Mucosa of descending colon (tissue), 3 donors: Measurements from ENCODE around the gene KIAA2012. TPM values are rescaled to one million over a fixed set of nuclear protein-coding genes. Genes with fewer than 3 reads are reported as not detected.

ENCODE experiments used
- ATAC-seq: fragments of 200-7000 bp; cut with Tn5 transposase; one replicate; pipeline ENCODE4 v1.9.1; 2020; ENCODE audit warnings: mild to moderate bottlenecking, moderate library complexity
- DNase-seq, 3 donors: peaks; one replicate each; pipeline ENCODE4 v3.0.0-alpha.2; 2020
- H3K36me3 ChIP-seq: fragments of 200-600 bp; one replicate; pipeline ENCODE4 v1.8.0; 2021; ENCODE audit warnings: low read depth, mild to moderate bottlenecking
- H3K4me1 ChIP-seq: fragments of 200-600 bp; one replicate; pipeline ENCODE4 v1.8.0; 2021; ENCODE audit warnings: low read depth, mild to moderate bottlenecking
- H3K4me3 ChIP-seq: fragments of 200-600 bp; one replicate; pipeline ENCODE4 v1.8.0; 2021; ENCODE audit warnings: mild to moderate bottlenecking
- H3K9me3 ChIP-seq: fragments of 200-600 bp; one replicate; pipeline ENCODE4 v1.8.0; 2021; ENCODE audit warnings: mild to moderate bottlenecking
- CTCF ChIP-seq: fragments of 200-600 bp; IDR thresholded peaks from one replicate; pipeline ENCODE4 v1.8.0; 2022; ENCODE audit warnings: antibody characterized with exemption, mild to moderate bottlenecking
- intact Hi-C, 2 donors: fragments of 100-400 bp; cut with DNase I in 1 of 2; cut with micrococcal nuclease in 1 of 2; formaldehyde crosslinking; loops; one replicate each; pipeline versions ENCODE4 v1.11.0 to v1.11.1; 2022; cut with DNase I, micrococcal nuclease
- total RNA-seq, 3 donors: library from RNA; stranded (reverse); fragmentation: NEBNext Ultra II Directional in 2 of 3; extraction: Animal tissue kit (Norgen Biotek cat#: 25700) in 2 of 3; gene quantifications; one replicate each; pipeline versions ENCODE4 v1.2.1 to v1.2.4, GENCODE V29; 2021 to 2023
- donor health status: DM: no; HTN: no; CAD: no; lungs with moderate emphysema.
- donor health status: DM: no; HTN: no; CAD: no.
- donor health status: DM: no; HTN: yes; CAD: no.

The KIAA2012 gene
- total RNA-seq, 3 donors from 2014 or later: 0.13 to 0.14 TPM; not detected in 1

GRCh38 chr2:202044777-202045176 lies 28.3 kb upstream of the KIAA2012 start:
- intact Hi-C loops: no loop called here
- no peaks in the 10 kb centered on the region for H3K36me3 ChIP-seq
- DNase-seq: no peak
- no peak for ATAC-seq
- no peak for TF ChIP-seq CTCF
- no peak overlapping the region for H3K4me3 ChIP-seq
- no peaks in the 10 kb centered on the region for H3K9me3 ChIP-seq
- no peaks in the 10 kb centered on the region for H3K4me1 ChIP-seq

- no peaks in the 10 kb centered on the region for H3K36me3 ChIP-seq
- DNase-seq (no peak), ATAC-seq (no peak)
- no peaks in the 10 kb centered on the region for H3K9me3 ChIP-seq
- intact Hi-C loops: no loop called here
- H3K4me1 ChIP-seq: no peaks in the 10 kb centered on the region
- TF ChIP-seq CTCF: no peak
- H3K4me3 ChIP-seq: no peak overlapping the region
Measured at GRCh38 chr2:202046572-202046971, 26.5 kb upstream of the KIAA2012 start.

- Histone ChIP-seq H3K9me3 (no peaks in the 10 kb centered on the region), H3K4me1 (no peaks in the 10 kb centered on the region), H3K36me3 (no peaks in the 10 kb centered on the region), H3K4me3 (no peak overlapping the region)
- intact Hi-C loops: no loop called here
- ATAC-seq (no peak), DNase-seq (no peak)
- no peak for TF ChIP-seq CTCF
Measured at GRCh38 chr2:202049092-202049728, 23.8 kb upstream of the KIAA2012 start.

- intact Hi-C loops: no loop called here
- no peaks in the 10 kb centered on the region for H3K4me1 ChIP-seq
- DNase-seq (no peak), ATAC-seq (no peak)
- H3K9me3 ChIP-seq: no peaks in the 10 kb centered on the region
- H3K4me3 ChIP-seq: no peak overlapping the region
- no peaks in the 10 kb centered on the region for H3K36me3 ChIP-seq
- no peak for TF ChIP-seq CTCF
Measured at GRCh38 chr2:202049840-202050239, 23.2 kb upstream of the KIAA2012 start.

- Histone ChIP-seq H3K36me3 (no peaks in the 10 kb centered on the region), H3K4me1 (no peaks in the 10 kb centered on the region), H3K9me3 (no peaks in the 10 kb centered on the region), H3K4me3 (no peak overlapping the region)
- ATAC-seq (no peak), DNase-seq (no peak)
- intact Hi-C loops: no loop called here
- TF ChIP-seq CTCF: no peak
Measured at GRCh38 chr2:202050652-202051051, 22.4 kb upstream of the KIAA2012 start.
